BJ (cell line): ENCODE results near the gene GDA. TPM values are rescaled to one million over a fixed set of nuclear protein-coding genes. Genes with fewer than 3 reads are reported as not detected.

Source experiments
- CTCF ChIA-PET: fragments of 350-600 bp; formaldehyde crosslinking; extraction: SDS; loops from one replicate; lab custom pipeline; 2021; ENCODE audit warnings: antibody characterized with exemption, inconsistent platforms; lab: Yijun Ruan, JAX
- POLR2A ChIA-PET: fragments of 300-600 bp; sonication (Branson Sonifier 250); formaldehyde crosslinking; extraction: SDS; loops from one replicate; lab custom pipeline; 2021; ENCODE audit warnings: antibody characterized with exemption; lab: Charles Lee
- DNase-seq: peaks from one replicate; pipeline ENCODE4 v3.0.0-alpha.2; 2011; ENCODE audit warnings: low read depth
- H3K27me3 ChIP-seq: 2 replicates; pipeline ENCODE4 v1.6.0; 2011; ENCODE audit warnings: low read length; ENCODE audit not compliant: control insufficient read depth, insufficient read depth
- H3K36me3 ChIP-seq: 2 replicates; pipeline ENCODE4 v1.5.1; 2011; ENCODE audit warnings: low read length; ENCODE audit not compliant: control insufficient read depth, insufficient read depth
- H3K4me3 ChIP-seq: 2 replicates; pipeline ENCODE4 v1.5.1; 2011; ENCODE audit warnings: low read depth, mild to moderate bottlenecking, control low read depth, low read length
- CTCF ChIP-seq: IDR thresholded peaks from 2 replicates; pipeline ENCODE4 v1.5.1; 2011; ENCODE audit warnings: low read depth, mild to moderate bottlenecking, control low read depth, inconsistent platforms, low read length, moderate library complexity; ENCODE audit not compliant: insufficient read depth
- polyA plus RNA-seq: library from polyadenylated mRNA; depleted of rRNA; stranded (reverse); fragments of >200 nt; gene quantifications from 2 replicates; pipeline ENCODE4 v1.2.3, GENCODE V29; 2011

GDA gene
- polyA plus RNA-seq, 1 experiment: not detected

- CTCF ChIA-PET: interaction anchor here (0.6 to 9.0 kb wide), 5 partner anchors 70 to 548 kb away, joined by 3 to 188 read pairs (median 3); no protein-coding TSS in a partner anchor
- no peak for DNase-seq
- Histone ChIP-seq H3K36me3 (no peaks in the 10 kb centered on the region), H3K27me3 (peaks cover 5% of the 10 kb centered on the region), H3K4me3 (no peak overlapping the region)
- no peak for TF ChIP-seq CTCF
- POLR2A ChIA-PET: no interaction called here
Measured at GRCh38 chr9:72274916-72275315, 125.7 kb downstream of the GDA start.

GRCh38 chr9:72276429-72276828, 127.2 kb downstream of the GDA start:
- no peak overlapping the region for H3K4me3 ChIP-seq
- no peak for DNase-seq
- no peak for TF ChIP-seq CTCF
- POLR2A ChIA-PET: no interaction called here
- CTCF ChIA-PET: interaction anchor here (1.2 to 9.0 kb wide), 3 partner anchors 237 to 580 kb away, joined by 3 to 188 read pairs (median 39); no protein-coding TSS in a partner anchor
- H3K36me3 ChIP-seq: no peaks in the 10 kb centered on the region
- peaks cover 5% of the 10 kb centered on the region; the same call in 1 of the 2 replicates for H3K27me3 ChIP-seq

GRCh38 chr9:72278959-72279358, 129.7 kb downstream of the GDA start:
- DNase-seq: no peak
- TF ChIP-seq CTCF: no peak
- ChIA-PET CTCF (interaction anchor here (1.1 to 7.2 kb wide), 8 partner anchors 13 to 578 kb away, joined by 3 to 190 read pairs (median 23); no protein-coding TSS in a partner anchor), POLR2A (no interaction called here)
- no peak overlapping the region for H3K4me3 ChIP-seq
- peaks cover 2% of the 10 kb centered on the region; the same call in 1 of the 2 replicates for H3K27me3 ChIP-seq
- no peaks in the 10 kb centered on the region for H3K36me3 ChIP-seq

GRCh38 chr9:72280913-72281500, 131.8 kb downstream of the GDA start:
- H3K36me3 ChIP-seq: no peaks in the 10 kb centered on the region
- ChIA-PET POLR2A (interaction anchor here (0.8 kb wide), 1 partner anchor 79 kb away, joined by 3 read pairs; no protein-coding TSS in a partner anchor), CTCF (interaction anchor here (0.6 to 7.2 kb wide), 35 partner anchors 9 to 798 kb away, joined by 3 to 190 read pairs (median 4); no protein-coding TSS in a partner anchor)
- DNase-seq: peak; percentile 14
- TF ChIP-seq CTCF: peak; percentile 95
- H3K4me3 ChIP-seq: no peak overlapping the region
- peaks cover 2% of the 10 kb centered on the region; the same call in 1 of the 2 replicates for H3K27me3 ChIP-seq

GRCh38 chr9:72289401-72289800, 140.2 kb downstream of the GDA start:
- no peak for TF ChIP-seq CTCF
- ChIA-PET POLR2A (no interaction called here), CTCF (interaction anchor here (6.2 to 7.0 kb wide), 2 partner anchors 8 to 533 kb away, joined by 34 to 60 read pairs; no protein-coding TSS in a partner anchor)
- Histone ChIP-seq H3K27me3 (no peaks in the 10 kb centered on the region), H3K36me3 (no peaks in the 10 kb centered on the region), H3K4me3 (no peak overlapping the region)
- no peak for DNase-seq
